Stimulated activated CD4-positive, alpha-beta T cell treated with anti-CD3 and anti-CD28 coated beads, Interleukin-1b, Interleukin-23, amount 100 ng/mL, for 4 hours (primary cell): ENCODE data around the gene UPB1.

Experiments used
- DNase-seq, 2 donors: peaks; one replicate each; pipeline ENCODE4 v3.0.0-alpha.2; 2020; ENCODE audit warnings: low read depth in 2 of 2

UPB1 gene

GRCh38 chr22:24564376-24565058, 69.4 kb downstream of the UPB1 start:
- DNase-seq, result no peak

GRCh38 chr22:24565077-24565476, 69.9 kb downstream of the UPB1 start:
- no peak for DNase-seq

GRCh38 chr22:24566899-24567511, 71.9 kb downstream of the UPB1 start:
- no peak for DNase-seq

- no peak for DNase-seq
Observed at GRCh38 chr22:24567668-24568067, 72.5 kb downstream of the UPB1 start.

- no peak for DNase-seq
Observed at GRCh38 chr22:24571266-24571665, 76.1 kb downstream of the UPB1 start.

- DNase-seq, result no peak
Observed at GRCh38 chr22:24576778-24577177, 81.6 kb downstream of the UPB1 start.
